ENCODE measurements around the gene WNT8B.

The WNT8B gene

GRCh38 chr10:100485801-100486495 lies 23.1 kb downstream of the WNT8B start:
- TF ChIP-seq GLIS3 (CRISPR knock-in tag; IDR thresholded peaks at IDR 0.05): no peak
- no peak for TF ChIP-seq PPARA (CRISPR knock-in tag; IDR thresholded peaks at IDR 0.05; ENCODE audit: borderline replicate concordance)
- TF ChIP-seq ARNTL (CRISPR knock-in tag; IDR thresholded peaks at IDR 0.05; ENCODE audit: borderline replicate concordance, low read depth): no peak
- no peak for TF ChIP-seq ISL1 (CRISPR knock-in tag; IDR thresholded peaks at IDR 0.05)
- no peak for TF ChIP-seq CREB5 (CRISPR knock-in tag; IDR thresholded peaks at IDR 0.05; ENCODE audit: low read depth)
- no peak for TF ChIP-seq ESRRG (CRISPR knock-in tag; IDR thresholded peaks at IDR 0.05)
- no peak for TF ChIP-seq ZFP30 (CRISPR knock-in tag; IDR thresholded peaks at IDR 0.05)
- TF ChIP-seq ZNF565 (CRISPR knock-in tag; conservative IDR thresholded peaks at IDR 0.05; ENCODE audit: low read depth): no peak
- TF ChIP-seq TOX (CRISPR knock-in tag; IDR thresholded peaks at IDR 0.05; ENCODE audit: borderline replicate concordance): no peak
- no peak for TF ChIP-seq PATZ1 (CRISPR knock-in tag; IDR thresholded peaks at IDR 0.05; ENCODE audit: borderline replicate concordance)
- TF ChIP-seq TCF4 (CRISPR knock-in tag; IDR thresholded peaks at IDR 0.05; ENCODE audit: borderline replicate concordance): no peak
- no peak for ATAC-seq

- no peak for TF ChIP-seq ZNF565 (CRISPR knock-in tag; conservative IDR thresholded peaks at IDR 0.05; ENCODE audit: low read depth)
- TF ChIP-seq TOX (CRISPR knock-in tag; IDR thresholded peaks at IDR 0.05; ENCODE audit: borderline replicate concordance): no peak
- no peak for TF ChIP-seq ARNTL (CRISPR knock-in tag; IDR thresholded peaks at IDR 0.05; ENCODE audit: borderline replicate concordance, low read depth)
- TF ChIP-seq GLIS3 (CRISPR knock-in tag; IDR thresholded peaks at IDR 0.05): no peak
- TF ChIP-seq PATZ1 (CRISPR knock-in tag; IDR thresholded peaks at IDR 0.05; ENCODE audit: borderline replicate concordance): no peak
- no peak for TF ChIP-seq CREB5 (CRISPR knock-in tag; IDR thresholded peaks at IDR 0.05; ENCODE audit: low read depth)
Observed at GRCh38 chr10:100487529-100487928, 24.7 kb downstream of the WNT8B start.

GRCh38 chr10:100489396-100489795 lies 26.6 kb downstream of the WNT8B start:
- ATAC-seq: no peak
- TF ChIP-seq PATZ1 (CRISPR knock-in tag; IDR thresholded peaks at IDR 0.05; ENCODE audit: borderline replicate concordance): no peak
- no peak for TF ChIP-seq GLIS3 (CRISPR knock-in tag; IDR thresholded peaks at IDR 0.05)
- TF ChIP-seq ARNTL (CRISPR knock-in tag; IDR thresholded peaks at IDR 0.05; ENCODE audit: borderline replicate concordance, low read depth): no peak
- TF ChIP-seq CREB5 (CRISPR knock-in tag; IDR thresholded peaks at IDR 0.05; ENCODE audit: low read depth): no peak
- TF ChIP-seq ZNF8 (CRISPR knock-in tag; IDR thresholded peaks at IDR 0.05): no peak
- TF ChIP-seq TCF4 (CRISPR knock-in tag; IDR thresholded peaks at IDR 0.05; ENCODE audit: borderline replicate concordance): no peak
- TF ChIP-seq ZC3H10 (CRISPR knock-in tag; IDR thresholded peaks at IDR 0.05): no peak
- no peak for TF ChIP-seq ZNF70 (CRISPR knock-in tag; IDR thresholded peaks at IDR 0.05)
- TF ChIP-seq RARB (CRISPR knock-in tag; IDR thresholded peaks at IDR 0.05): no peak
- no peak for TF ChIP-seq PPARA (CRISPR knock-in tag; IDR thresholded peaks at IDR 0.05; ENCODE audit: borderline replicate concordance)
- TF ChIP-seq ZFP30 (CRISPR knock-in tag; IDR thresholded peaks at IDR 0.05): no peak
- TF ChIP-seq SNAI2 (CRISPR knock-in tag; IDR thresholded peaks at IDR 0.05): no peak
- TF ChIP-seq ISL1 (CRISPR knock-in tag; IDR thresholded peaks at IDR 0.05): no peak
- TF ChIP-seq BACH2 (CRISPR knock-in tag; IDR thresholded peaks at IDR 0.05; ENCODE audit: borderline replicate concordance): no peak
- no peak for TF ChIP-seq ESRRG (CRISPR knock-in tag; IDR thresholded peaks at IDR 0.05)
- TF ChIP-seq TOX (CRISPR knock-in tag; IDR thresholded peaks at IDR 0.05; ENCODE audit: borderline replicate concordance): no peak
- TF ChIP-seq TSHZ2 (CRISPR knock-in tag; IDR thresholded peaks at IDR 0.05): no peak

More at GRCh38 chr10:100487529-100487928, 24.7 kb downstream of the WNT8B start:
- ATAC-seq: no peak
